Mucosa of gallbladder (tissue), 1 donor: Measurements from ENCODE around the gene CCDC28B. TPM values are rescaled to one million over a fixed set of nuclear protein-coding genes. Genes with fewer than 3 reads are reported as not detected.

ENCODE experiments used
- total RNA-seq: library from RNA; stranded (reverse); gene quantifications from one replicate; pipeline ENCODE4 v1.2.1, GENCODE V29; 2021
- donor health status: DM: no; HTN: no; CAD: no.

Gene CCDC28B
- total RNA-seq, 1 donor from 2014 or later, result 12.1 TPM

Other genes with a start within 250 kb of the CCDC28B start
- gene KHDRBS1, start 186.7 kb upstream of the CCDC28B start, total RNA-seq, result 99.4 TPM
- 18.4 TPM for gene TMEM39B, start 127.7 kb upstream of the CCDC28B start, total RNA-seq
- 65.2 TPM for gene KPNA6, start 92.5 kb upstream of the CCDC28B start, total RNA-seq
- 62.1 TPM for gene TXLNA, start 20.9 kb upstream of the CCDC28B start, total RNA-seq
- 3.5 TPM for gene IQCC, start 5.1 kb downstream of the CCDC28B start, total RNA-seq
- not detected for gene DCDC2B, start 8.5 kb downstream of the CCDC28B start, total RNA-seq
- 35.1 TPM for gene TMEM234, start 21.8 kb downstream of the CCDC28B start, total RNA-seq
- 132 TPM for gene EIF3I, start 21.8 kb downstream of the CCDC28B start, total RNA-seq
- 7.6 TPM for gene FAM167B, start 46.6 kb downstream of the CCDC28B start, total RNA-seq
- 11.5 TPM for gene LCK, start 50.7 kb downstream of the CCDC28B start, total RNA-seq
- 166 TPM for gene HDAC1, start 91.5 kb downstream of the CCDC28B start, total RNA-seq
- gene MARCKSL1, start 135.6 kb downstream of the CCDC28B start, total RNA-seq, result 303 TPM
- 11.1 TPM for gene FAM229A, start 161.9 kb downstream of the CCDC28B start, total RNA-seq
- gene TSSK3, start 161.9 kb downstream of the CCDC28B start, total RNA-seq, result 3.3 TPM
- 101 TPM for gene BSDC1, start 193.8 kb downstream of the CCDC28B start, total RNA-seq